ENCODE data around the gene SHMT2.
A peak's percentile ranks its signal among the peaks of the same experiment; 100 is the strongest.

Gene SHMT2

DNA sequence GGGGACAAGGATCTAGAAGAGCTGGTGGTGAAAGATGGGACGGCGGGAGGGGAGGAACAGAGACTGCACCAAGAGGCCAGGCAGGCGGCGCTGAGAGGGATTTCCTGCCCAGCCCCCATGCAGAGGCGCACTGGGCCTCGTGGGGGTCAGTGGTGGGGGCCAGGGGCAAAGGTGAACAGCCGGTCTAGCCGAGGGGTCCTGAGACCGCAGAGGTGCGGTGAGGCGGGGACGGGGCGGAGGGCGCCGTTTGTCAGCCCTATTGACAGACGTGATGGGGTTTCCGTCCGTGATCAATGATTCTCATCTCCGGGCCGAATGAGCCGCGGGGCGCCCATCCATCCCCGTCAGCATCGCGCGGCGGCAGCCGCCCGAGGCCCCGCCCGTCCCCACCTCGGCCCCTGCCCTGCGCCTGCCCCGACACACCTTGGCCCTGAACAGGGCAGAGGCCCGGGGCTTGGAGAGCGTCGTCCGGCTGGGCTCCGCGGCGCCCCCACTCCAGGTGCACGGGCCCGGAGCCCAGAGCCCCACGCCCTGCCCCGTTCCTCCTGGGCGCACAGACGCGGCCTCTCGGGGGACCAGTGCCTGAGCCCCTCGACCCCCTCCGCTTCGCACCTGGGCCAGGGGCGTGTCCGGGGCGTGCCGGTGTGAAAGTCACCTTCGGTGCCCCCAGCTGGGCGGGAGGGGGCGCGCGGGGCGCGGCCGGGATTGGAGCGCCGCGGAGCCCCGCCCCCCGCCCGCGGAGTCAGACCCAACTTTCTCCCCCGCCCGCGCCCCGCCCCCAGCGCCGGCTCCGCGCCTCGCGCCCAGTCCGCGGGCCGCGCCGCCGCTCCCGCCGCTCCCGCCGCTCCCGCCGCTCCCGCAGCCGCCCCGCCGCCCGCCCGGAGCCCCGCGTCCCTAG lies 13.2 kb upstream of the SHMT2 start, which contains the start of gene NXPH4:
Gene NXPH4 (plus strand): TSS at position 781 of the 898 bp plus-strand sequence. CDS start 176 bp downstream, outside the sequence.
- peak; percentile 70 for DNase-seq

DNA sequence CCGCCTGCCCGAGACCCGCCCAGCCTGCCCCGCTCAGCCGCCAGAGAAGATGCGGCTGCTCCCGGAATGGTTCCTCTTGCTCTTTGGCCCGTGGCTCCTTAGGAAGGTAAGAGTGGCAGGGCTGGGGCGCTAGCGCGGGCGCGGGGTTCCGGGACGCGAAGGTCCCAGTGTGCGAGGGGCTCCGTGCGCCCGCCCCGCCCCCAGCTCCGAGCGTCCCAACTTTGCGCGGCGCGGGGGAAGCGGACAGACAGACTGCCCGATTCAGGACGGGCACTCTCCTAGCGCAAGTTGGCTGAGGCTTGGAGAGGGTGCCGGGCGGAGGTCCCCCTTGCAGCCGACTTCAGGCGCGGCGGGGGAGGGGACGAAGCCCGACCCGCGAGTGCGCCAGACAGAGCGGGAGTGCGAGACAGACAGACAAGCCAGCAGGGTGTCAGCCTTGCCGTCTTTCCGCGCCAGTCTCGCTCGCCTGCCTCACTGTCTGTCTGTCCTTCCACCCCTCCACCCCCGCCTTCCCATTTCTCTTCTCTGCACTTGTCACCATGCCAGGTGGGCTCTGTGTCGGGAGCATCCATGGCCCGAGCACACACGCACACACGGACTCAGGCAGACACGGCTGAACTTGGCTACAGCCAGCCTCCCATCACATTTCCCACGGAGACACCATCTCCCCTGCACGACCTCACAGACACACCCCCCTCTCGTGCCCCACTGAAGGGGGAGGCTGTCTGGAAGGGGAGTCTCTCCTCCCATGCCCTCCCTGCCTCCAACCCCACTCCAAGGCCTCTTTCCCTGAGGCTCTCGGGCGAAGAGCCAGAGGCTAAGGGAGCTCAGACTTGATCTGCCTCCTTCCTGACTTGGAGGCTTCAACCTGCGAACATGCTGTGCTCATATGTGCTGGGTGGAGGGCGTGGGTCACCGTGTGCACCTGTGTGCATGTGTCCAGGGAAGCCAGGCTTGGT lies 12.3 kb upstream of the SHMT2 start:
- DNase-seq, result peak; percentile 60

GRCh38 chr12:57218030-57218853 lies 11.3 kb upstream of the SHMT2 start:
- DNase-seq, result no peak

- no peak for DNase-seq
Observed at GRCh38 chr12:57219205-57219992, 10.1 kb upstream of the SHMT2 start.

DNA sequence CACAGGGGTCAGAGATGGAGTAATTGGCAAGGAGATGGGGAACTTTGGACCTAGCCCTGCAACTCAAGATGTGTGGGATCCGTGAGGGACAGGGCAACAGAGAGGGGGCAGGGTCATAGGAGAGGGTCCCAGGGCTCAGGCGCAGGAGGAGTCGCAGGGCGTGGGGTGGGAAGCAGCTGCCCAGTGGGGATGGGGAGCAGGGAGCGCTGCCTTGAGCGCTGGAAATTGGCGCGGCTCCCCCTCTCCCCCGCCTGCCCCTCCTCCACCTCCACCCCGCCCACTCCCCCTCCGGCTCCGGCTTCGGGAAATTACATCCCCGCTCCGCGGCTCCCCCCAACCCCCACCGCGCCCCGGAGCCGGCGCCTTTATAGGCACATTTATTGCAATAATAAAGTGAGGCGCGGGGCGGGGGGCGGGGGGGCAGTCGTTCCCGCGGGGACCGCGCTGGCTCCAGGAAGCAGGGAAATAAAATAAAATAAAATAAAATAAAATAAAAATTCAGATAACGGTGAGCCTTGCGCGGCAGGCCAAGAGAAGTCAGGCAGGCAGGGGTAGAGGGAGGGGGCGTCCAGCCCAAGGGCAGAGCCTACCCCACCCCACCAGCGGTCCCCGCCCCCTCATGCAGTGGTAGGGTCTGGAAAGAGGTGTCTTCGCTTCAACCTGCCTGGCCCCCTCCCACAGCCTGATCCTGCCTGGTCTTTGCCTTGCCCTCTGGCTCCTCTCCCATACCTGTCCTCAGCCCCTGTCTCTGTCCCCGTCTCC lies 9.3 kb upstream of the SHMT2 start:
- no peak for DNase-seq

- no peak for DNase-seq
Observed at GRCh38 chr12:57220770-57221168, 8.7 kb upstream of the SHMT2 start.

DNA sequence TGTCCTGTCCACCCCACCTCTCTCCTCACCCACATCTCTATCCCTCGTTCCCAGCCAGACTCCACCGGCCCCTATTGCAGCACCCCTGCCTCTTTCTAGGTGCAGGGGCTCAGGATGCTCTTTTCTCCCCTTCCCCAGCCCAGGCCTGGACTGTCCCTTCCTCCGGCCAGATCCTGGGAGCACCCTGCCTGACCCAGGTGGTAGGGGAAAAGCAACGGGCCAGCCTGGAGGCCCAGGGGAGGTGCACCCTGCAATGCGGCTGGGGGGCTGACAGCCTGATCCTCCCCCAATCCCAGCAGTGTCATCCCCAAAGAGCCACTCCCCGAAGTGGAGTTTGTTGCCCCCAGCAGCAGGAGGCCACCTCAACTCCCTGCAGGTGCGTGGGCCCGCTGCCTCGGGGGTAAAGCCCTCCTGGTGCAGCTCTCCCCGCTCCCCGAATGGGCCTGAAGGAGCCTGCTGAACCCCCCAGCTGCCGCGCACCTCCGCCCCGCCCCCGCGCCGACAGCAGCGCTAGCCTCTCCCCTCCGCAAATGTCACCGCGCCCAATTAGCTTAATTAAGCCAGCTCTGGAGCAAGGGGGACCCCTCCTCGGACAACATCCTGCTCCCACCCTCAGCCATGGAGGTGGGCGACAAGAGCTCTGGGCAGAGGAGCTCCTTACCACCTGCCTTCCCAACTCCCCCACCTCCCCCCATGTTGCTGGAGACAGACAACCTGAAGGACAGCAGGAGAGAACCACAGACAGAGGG lies 8.2 kb upstream of the SHMT2 start:
- DNase-seq, result no peak

- DNase-seq, result no peak
Observed at GRCh38 chr12:57222286-57223190, 7.0 kb upstream of the SHMT2 start.

- peak; percentile 62 for DNase-seq
Observed at GRCh38 chr12:57223191-57224165, 6.0 kb upstream of the SHMT2 start.

- DNase-seq, result no peak
Observed at GRCh38 chr12:57224278-57224972, 5.1 kb upstream of the SHMT2 start.

DNA sequence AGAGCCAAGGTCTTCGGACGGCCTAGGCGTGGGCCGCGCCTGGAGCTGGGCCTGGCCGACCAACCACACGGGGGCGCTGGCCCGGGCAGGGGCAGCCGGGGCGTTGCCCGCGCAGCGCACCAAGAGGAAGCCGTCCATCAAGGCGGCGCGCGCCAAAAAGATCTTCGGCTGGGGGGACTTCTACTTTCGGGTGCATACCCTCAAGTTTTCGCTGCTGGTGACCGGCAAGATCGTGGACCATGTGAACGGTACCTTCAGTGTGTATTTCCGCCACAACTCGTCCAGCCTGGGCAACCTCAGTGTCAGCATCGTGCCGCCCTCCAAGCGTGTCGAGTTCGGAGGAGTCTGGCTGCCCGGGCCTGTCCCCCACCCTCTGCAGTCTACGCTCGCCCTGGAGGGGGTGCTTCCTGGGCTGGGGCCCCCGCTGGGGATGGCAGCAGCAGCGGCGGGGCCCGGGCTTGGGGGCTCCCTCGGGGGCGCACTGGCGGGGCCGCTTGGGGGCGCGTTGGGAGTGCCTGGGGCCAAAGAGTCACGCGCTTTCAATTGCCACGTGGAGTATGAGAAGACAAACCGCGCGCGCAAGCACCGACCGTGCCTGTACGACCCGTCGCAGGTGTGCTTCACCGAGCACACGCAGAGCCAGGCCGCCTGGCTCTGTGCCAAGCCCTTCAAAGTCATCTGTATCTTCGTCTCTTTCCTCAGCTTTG lies 4.4 kb upstream of the SHMT2 start:
- peak; percentile 73 for DNase-seq

DNA sequence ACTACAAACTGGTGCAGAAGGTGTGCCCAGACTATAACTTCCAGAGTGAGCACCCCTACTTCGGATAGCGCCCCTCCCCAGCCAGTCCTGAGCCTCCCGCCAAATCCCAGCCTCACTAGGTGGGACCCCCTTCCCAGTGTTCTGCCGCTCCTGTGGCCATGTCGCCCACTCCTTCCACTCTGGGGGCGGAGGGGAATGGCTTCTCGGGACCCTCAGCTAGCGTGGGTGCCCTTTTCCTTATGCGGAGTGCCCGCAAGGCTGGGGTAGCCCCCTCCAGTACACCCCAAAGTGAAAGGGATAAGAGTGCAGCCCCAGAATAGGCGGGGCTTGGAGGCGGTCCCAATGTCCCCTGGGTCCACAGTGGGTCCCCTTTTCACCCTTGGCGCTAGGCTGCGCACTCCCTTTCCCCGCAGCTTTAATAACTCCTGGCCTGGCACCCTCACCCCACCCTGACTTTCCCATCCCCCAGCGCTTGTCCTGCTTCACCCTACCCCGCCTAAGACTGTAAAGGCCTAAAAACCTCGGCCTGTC lies 3.8 kb upstream of the SHMT2 start:
- no peak for DNase-seq

DNA sequence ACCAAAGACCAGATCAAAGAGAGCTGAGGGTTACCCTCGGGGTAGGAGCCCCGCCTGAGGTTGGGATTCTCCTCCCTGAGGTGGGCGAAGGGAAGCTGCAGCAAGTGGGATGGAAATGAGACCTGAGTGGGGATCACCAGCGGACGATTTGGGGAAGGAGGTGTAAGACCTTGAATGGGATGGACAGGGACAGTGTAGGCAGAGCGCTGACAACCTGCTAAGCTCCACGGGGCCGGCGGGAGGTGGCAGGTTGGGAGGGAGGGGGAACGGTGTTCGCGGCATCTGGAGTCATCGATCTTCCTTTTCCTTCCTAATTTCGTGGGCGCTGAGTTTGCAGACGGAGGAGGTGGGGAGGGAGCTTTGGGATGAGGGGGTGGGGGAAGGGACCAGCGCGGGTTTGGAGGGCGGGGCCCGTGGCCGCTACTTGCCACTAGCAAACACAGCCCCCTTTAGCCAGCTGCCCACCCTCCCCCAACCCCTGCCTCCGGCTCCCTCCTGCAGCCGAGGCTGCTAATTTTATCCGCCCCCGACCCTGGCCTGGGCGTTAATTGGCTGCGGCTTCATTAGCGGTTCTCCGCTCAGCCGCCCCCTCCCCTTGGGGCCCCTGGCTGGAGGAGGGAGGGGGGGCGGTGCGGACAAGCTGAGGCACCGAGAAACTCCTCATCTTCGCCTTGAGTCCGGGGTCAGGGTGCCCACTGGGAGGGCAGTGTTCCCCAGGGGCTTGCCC lies 2.8 kb upstream of the SHMT2 start:
- no peak for DNase-seq

- no peak for DNase-seq
Observed at GRCh38 chr12:57227315-57228115, 2.0 kb upstream of the SHMT2 start.

Data from CD4-positive, alpha-beta T cell treated with Interleukin-15 for 1 hour (primary cell).